Chondrocyte (in vitro differentiated cells): ENCODE data around the gene KRT35. TPM values are rescaled to one million over a fixed set of nuclear protein-coding genes. Genes with fewer than 3 reads are reported as not detected.

Experiments used
- DNase-seq: peaks from one replicate; pipeline ENCODE4 v3.0.0; 2021; ENCODE audit warnings: mixed read lengths, low spot score
- H3K27ac Mint-ChIP-seq: one replicate; pipeline ENCODE4 v1.8.0; 2021; ENCODE audit warnings: mild to moderate bottlenecking, moderate library complexity, mixed read lengths; ENCODE audit not compliant: unreplicated experiment
- H3K27me3 Mint-ChIP-seq: 2 replicates; pipeline ENCODE4 v1.8.0; 2021; ENCODE audit warnings: low read depth, mixed read lengths
- H3K36me3 Mint-ChIP-seq: 2 replicates; pipeline ENCODE4 v1.8.0; 2021; ENCODE audit warnings: low read depth, mixed read lengths
- H3K4me1 Mint-ChIP-seq: 2 replicates; pipeline ENCODE4 v1.8.0; 2021; ENCODE audit warnings: low read depth, mild to moderate bottlenecking, mixed read lengths
- H3K4me3 Mint-ChIP-seq: one replicate; pipeline ENCODE4 v1.8.0; 2021; ENCODE audit warnings: mild to moderate bottlenecking, moderate library complexity, mixed read lengths; ENCODE audit not compliant: unreplicated experiment
- H3K9me3 Mint-ChIP-seq: 2 replicates; pipeline ENCODE4 v1.8.0; 2021; ENCODE audit warnings: low read depth, mixed read lengths
- CTCF ChIP-seq: fragments of 200-600 bp; sonication (generic); IDR thresholded peaks from 2 replicates; pipeline ENCODE4 v1.5.0; 2021; ENCODE audit warnings: antibody characterized with exemption, mild to moderate bottlenecking, moderate library complexity
- total RNA-seq: library from RNA; stranded (reverse); gene quantifications from 3 replicates; pipeline ENCODE4 v1.2.1, GENCODE V29; 2021

Gene KRT35
- total RNA-seq, 1 donor from 2014 or later: not detected

DNA sequence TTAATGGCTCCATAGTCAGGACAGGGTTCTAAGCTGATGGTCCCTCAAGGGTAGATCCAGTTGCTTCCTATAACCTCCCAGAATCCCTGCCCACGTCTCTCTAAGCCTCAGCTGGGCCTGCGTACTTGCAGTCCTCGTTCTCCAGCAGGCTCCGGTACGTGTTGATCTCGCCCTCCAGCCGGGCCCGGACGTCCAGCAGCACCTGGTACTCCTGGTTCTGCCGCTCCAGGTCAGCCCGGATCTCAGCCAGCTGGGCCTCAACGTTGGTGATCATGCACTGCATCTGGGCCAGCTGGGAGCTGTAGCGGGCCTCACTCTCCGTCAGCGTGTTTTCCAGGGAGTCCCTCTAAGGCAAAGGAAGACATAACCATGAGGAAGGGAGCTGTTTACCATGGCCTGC is 18.2 kb downstream of the KRT35 start:
- Mint-ChIP-seq H3K4me3 (no peak overlapping the region), H3K27me3 (peaks cover 17% of the 10 kb centered on the region), H3K9me3 (peaks cover 2% of the 10 kb centered on the region), H3K27ac (no peak overlapping the region), H3K4me1 (peaks cover 12% of the 10 kb centered on the region), H3K36me3 (no peaks in the 10 kb centered on the region)
- TF ChIP-seq CTCF: no peak
- DNase-seq: no peak

DNA sequence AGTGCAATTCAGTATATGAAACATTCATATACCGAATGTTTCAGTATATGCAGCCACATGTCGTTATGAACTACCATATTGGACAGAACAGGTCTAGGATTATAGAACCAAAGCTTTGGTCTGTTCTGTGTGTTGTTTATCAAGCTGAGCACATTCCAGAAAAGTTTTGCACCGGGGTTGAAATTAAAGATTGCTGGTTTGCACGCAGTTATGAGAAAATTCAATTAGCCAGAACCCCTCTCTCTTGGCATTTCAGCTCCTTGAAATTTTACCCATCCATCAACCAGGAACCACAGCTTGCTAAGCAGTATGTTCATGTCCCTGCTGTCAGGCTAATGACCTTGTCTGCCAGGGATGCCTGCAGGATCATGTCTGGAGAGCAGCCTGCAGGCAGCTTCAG is 23.3 kb downstream of the KRT35 start:
- H3K36me3 Mint-ChIP-seq: no peaks in the 10 kb centered on the region
- no peaks in the 10 kb centered on the region for H3K4me1 Mint-ChIP-seq
- H3K9me3 Mint-ChIP-seq: no peaks in the 10 kb centered on the region
- H3K4me3 Mint-ChIP-seq: no peak overlapping the region
- DNase-seq: no peak
- peaks cover 40% of the 10 kb centered on the region for H3K27me3 Mint-ChIP-seq
- H3K27ac Mint-ChIP-seq: no peak overlapping the region
- no peak for TF ChIP-seq CTCF

- Mint-ChIP-seq H3K27me3 (peaks cover 43% of the 10 kb centered on the region), H3K36me3 (peaks cover under 1% of the 10 kb centered on the region), H3K27ac (no peak overlapping the region), H3K4me1 (peaks cover 1% of the 10 kb centered on the region), H3K4me3 (no peak overlapping the region), H3K9me3 (peaks cover 11% of the 10 kb centered on the region)
- TF ChIP-seq CTCF: peak; percentile 40
- DNase-seq: no peak
Observed at GRCh38 chr17:41456204-41456603, 24.7 kb downstream of the KRT35 start.

DNA sequence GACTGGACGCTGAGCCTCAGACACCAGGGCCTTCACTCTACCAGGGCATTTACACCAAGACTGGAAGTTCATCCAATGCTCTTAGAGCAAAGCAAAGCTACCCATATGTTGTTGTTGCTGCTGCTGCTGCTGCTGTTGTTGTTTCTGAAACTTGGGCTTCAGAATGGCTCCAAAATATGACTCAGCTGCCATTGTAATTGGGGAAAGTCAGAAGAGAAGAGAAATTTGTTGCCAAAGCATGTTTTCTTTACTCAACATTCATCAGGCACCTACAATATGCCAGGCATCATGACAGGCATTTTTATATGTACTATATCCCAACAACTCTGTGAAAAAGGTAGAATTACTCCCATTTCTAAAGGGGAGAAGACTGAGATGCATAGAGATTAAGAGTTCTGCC is 25.7 kb downstream of the KRT35 start:
- Mint-ChIP-seq H3K36me3 (peaks cover 3% of the 10 kb centered on the region), H3K27ac (no peak overlapping the region), H3K4me1 (peaks cover 4% of the 10 kb centered on the region), H3K4me3 (no peak overlapping the region), H3K9me3 (peaks cover 14% of the 10 kb centered on the region), H3K27me3 (peaks cover 36% of the 10 kb centered on the region)
- DNase-seq: no peak
- TF ChIP-seq CTCF: no peak

DNA sequence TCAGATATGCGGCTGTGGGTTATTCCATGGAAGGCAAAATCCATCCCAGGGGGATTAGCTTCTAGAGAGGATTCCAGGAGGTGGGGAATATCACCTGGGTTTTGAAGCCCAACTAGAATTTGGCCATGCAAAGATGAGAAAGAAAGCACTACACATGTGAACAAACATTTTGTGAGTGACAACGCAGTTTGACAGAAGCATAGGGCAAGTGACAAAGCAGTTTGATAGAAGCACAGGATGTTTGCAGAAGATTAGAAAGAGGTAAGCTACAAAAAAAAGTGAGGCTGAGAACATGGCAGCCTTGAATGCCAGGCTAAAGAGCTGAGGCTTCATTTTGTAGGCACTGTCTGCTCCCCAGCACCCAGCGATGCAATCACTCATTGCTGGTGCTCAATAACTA is 27.9 kb downstream of the KRT35 start:
- no peak overlapping the region for H3K4me3 Mint-ChIP-seq
- H3K27ac Mint-ChIP-seq: no peak overlapping the region
- no peak for TF ChIP-seq CTCF
- H3K36me3 Mint-ChIP-seq: peaks cover 3% of the 10 kb centered on the region
- peaks cover 34% of the 10 kb centered on the region for H3K27me3 Mint-ChIP-seq
- peaks cover 4% of the 10 kb centered on the region for H3K4me1 Mint-ChIP-seq
- no peak for DNase-seq
- H3K9me3 Mint-ChIP-seq: peaks cover 14% of the 10 kb centered on the region
